A673 (cell line): ENCODE results near the gene C1orf35. TPM values are rescaled to one million over a fixed set of nuclear protein-coding genes. Genes with fewer than 3 reads are reported as not detected.
A peak's percentile ranks its signal among the peaks of the same experiment; 100 is the strongest.

Experiments used
- BruUV-seq: library from RNA; stranded (reverse); fragments of 400-500 nt; replicated peaks from 2 replicates; lab custom pipeline; 2021; lab: Mats Ljungman, UMichigan
- CTCF ChIA-PET: fragments of 300-600 bp; sonication (Branson Sonifier 250); formaldehyde crosslinking; loops from one replicate; lab custom pipeline; 2022; ENCODE audit warnings: antibody characterized with exemption; lab: Charles Lee
- POLR2A ChIA-PET: fragments of 300-600 bp; sonication (Branson Sonifier 250); formaldehyde crosslinking; loops from one replicate; lab custom pipeline; 2022; ENCODE audit warnings: antibody characterized with exemption; ENCODE audit not compliant: low non-redundant PET; lab: Charles Lee
- DNase-seq: peaks from one replicate; pipeline ENCODE4 v3.0.0-alpha.2; 2015; ENCODE audit warnings: low spot score
- H3K27ac ChIP-seq: fragments of 200-600 bp; sonication (generic); 2 replicates; pipeline ENCODE4 v1.5.1; 2016; ENCODE audit warnings: mixed run types, low read depth, mild to moderate bottlenecking, mixed read lengths, antibody characterized with exemption, low read length; ENCODE audit not compliant: poor library complexity, severe bottlenecking
- H3K27me3 ChIP-seq: fragments of 200-600 bp; sonication (generic); replicated peaks from 2 replicates; pipeline ENCODE4 v1.6.1; 2017; ENCODE audit warnings: mixed run types, low read depth, mild to moderate bottlenecking, mixed read lengths, antibody characterized with exemption, low read length; ENCODE audit not compliant: insufficient read depth, poor library complexity
- H3K36me3 ChIP-seq: fragments of 200-600 bp; sonication (generic); 2 replicates; pipeline ENCODE4 v1.6.1; 2016; ENCODE audit warnings: mixed run types, mild to moderate bottlenecking, mixed read lengths, antibody characterized with exemption, low read length; ENCODE audit not compliant: insufficient read depth, poor library complexity, severe bottlenecking
- H3K4me1 ChIP-seq: fragments of 200-600 bp; sonication (generic); 2 replicates; pipeline ENCODE4 v1.6.1; 2017; ENCODE audit warnings: mixed run types, mild to moderate bottlenecking, mixed read lengths, antibody characterized with exemption, low read length; ENCODE audit not compliant: insufficient read depth, poor library complexity, severe bottlenecking
- H3K4me3 ChIP-seq: fragments of 200-600 bp; sonication (generic); 2 replicates; pipeline ENCODE4 v1.5.1; 2016; ENCODE audit warnings: low read depth, mixed run types, mild to moderate bottlenecking, mixed read lengths, low read length; ENCODE audit not compliant: poor library complexity, severe bottlenecking
- H3K9me3 ChIP-seq: fragments of 200-600 bp; sonication (generic); 2 replicates; pipeline ENCODE4 v1.6.1; 2016; ENCODE audit warnings: mixed run types, low read depth, mild to moderate bottlenecking, mixed read lengths, antibody characterized with exemption, low read length; ENCODE audit not compliant: poor library complexity, severe bottlenecking
- CTCF ChIP-seq: fragments of 300-800, 200-600 bp; sonication (generic); conservative IDR thresholded peaks from 2 replicates; pipeline ENCODE4 v1.5.1; 2017; ENCODE audit warnings: low read depth, mild to moderate bottlenecking, antibody characterized with exemption, low read length, moderate library complexity, mixed read lengths
- EZH2 ChIP-seq: fragments of 200-600 bp; sonication (generic); IDR thresholded peaks from 2 replicates; pipeline ENCODE4 v1.6.1; 2017; ENCODE audit warnings: borderline replicate concordance, low read depth, mild to moderate bottlenecking, mixed read lengths, antibody characterized with exemption, low read length; ENCODE audit not compliant: poor library complexity, severe bottlenecking
- intact Hi-C: fragments of 100-400 bp; cut with micrococcal nuclease; formaldehyde crosslinking; loops from one replicate; pipeline ENCODE4 v1.10.0; 2022; ENCODE audit not compliant: unreplicated experiment
- total RNA-seq: library from RNA; stranded (reverse); gene quantifications from 2 replicates; pipeline ENCODE4 v1.2.3, GENCODE V29; 2021

The C1orf35 gene
- total RNA-seq, 1 experiment from 2014 or later: 27.5 TPM

GRCh38 chr1:228099331-228099732, 3.8 kb downstream of the C1orf35 start:
- intact Hi-C loops: no loop called here
- H3K9me3 ChIP-seq: peaks cover 10% of the 10 kb centered on the region
- TF ChIP-seq EZH2 (no peak), CTCF (no peak)
- no TSS peak for BruUV-seq
- H3K36me3 ChIP-seq: peaks cover 65% of the 10 kb centered on the region
- H3K27ac ChIP-seq: no peak overlapping the region
- H3K27me3 ChIP-seq: no peaks in the 10 kb centered on the region
- ChIA-PET CTCF (no interaction called here), POLR2A (interaction anchor here (0.6 kb wide), 1 partner anchor 17 kb away, joined by 3 read pairs; the partner anchor contains the start of gene ARF1)
- H3K4me1 ChIP-seq: peaks cover 6% of the 10 kb centered on the region
- no peak overlapping the region for H3K4me3 ChIP-seq
- DNase-seq: no peak

- no peaks in the 10 kb centered on the region for H3K27me3 ChIP-seq
- no peaks in the 10 kb centered on the region for H3K4me1 ChIP-seq
- DNase-seq: no peak
- TSS peak; percentile 85 for BruUV-seq
- peaks cover 19% of the 10 kb centered on the region for H3K9me3 ChIP-seq
- ChIA-PET POLR2A (no interaction called here), CTCF (no interaction called here)
- H3K36me3 ChIP-seq: peaks cover 67% of the 10 kb centered on the region
- intact Hi-C loops: no loop called here
- TF ChIP-seq EZH2 (no peak), CTCF (no peak)
- H3K27ac ChIP-seq: no peak overlapping the region
- H3K4me3 ChIP-seq: no peak overlapping the region
Observed at GRCh38 chr1:228098323-228098931, 4.7 kb downstream of the C1orf35 start.

- DNase-seq: no peak
- TF ChIP-seq CTCF: no peak
- no peak for TF ChIP-seq EZH2
- Histone ChIP-seq H3K27ac (no peak overlapping the region), H3K4me1 (no peaks in the 10 kb centered on the region), H3K36me3 (peaks cover 75% of the 10 kb centered on the region), H3K4me3 (no peak overlapping the region), H3K9me3 (peaks cover 28% of the 10 kb centered on the region), H3K27me3 (no peaks in the 10 kb centered on the region)
- BruUV-seq: no TSS peak
- ChIA-PET POLR2A (no interaction called here), CTCF (no interaction called here)
- intact Hi-C loops: no loop called here
Observed at GRCh38 chr1:228097333-228098081, 5.6 kb downstream of the C1orf35 start.
